Thyroid gland (tissue), 4 donors: Measurements from ENCODE around the gene SMYD4. TPM values are rescaled to one million over a fixed set of nuclear protein-coding genes. Genes with fewer than 3 reads are reported as not detected.
A peak's percentile ranks its signal among the peaks of the same experiment; 100 is the strongest.

Experiments used
- DNase-seq, 2 donors: peaks; one replicate each; pipeline ENCODE4 v3.0.0-alpha.2; 2019
- H3K27ac ChIP-seq, 3 donors: fragments of 200-600 bp; sonication (generic); 1 replicate in 2 of 3; 2 replicates in 1 of 3; pipeline ENCODE4 v1.5.1; 2016 to 2019; ENCODE audit warnings: mild to moderate bottlenecking in 1 of 3, moderate library complexity in 1 of 3
- H3K27me3 ChIP-seq: fragments of 200-600 bp; sonication (generic); one replicate; pipeline ENCODE4 v1.5.1; 2019
- H3K36me3 ChIP-seq, 2 donors: fragments of 200-600 bp; sonication (generic); one replicate each; pipeline ENCODE4 v1.5.1; 2016 to 2019
- H3K4me1 ChIP-seq, 2 donors: fragments of 200-600 bp; sonication (generic); one replicate each; pipeline ENCODE4 v1.5.1; 2017 to 2019
- H3K4me3 ChIP-seq, 3 donors: fragments of 200-600 bp; sonication (generic); replicated peaks in 1 of 3; 1 replicate in 2 of 3; 2 replicates in 1 of 3; pipeline ENCODE4 v1.5.1; 2016; ENCODE audit warnings: mild to moderate bottlenecking in 1 of 3
- H3K9me3 ChIP-seq: fragments of 200-600 bp; sonication (generic); one replicate; pipeline ENCODE4 v1.5.1; 2017
- CTCF ChIP-seq, 6 experiments: fragments of 200-600 bp in 3 of 6; fragments of 450-650 bp in 3 of 6; sonication (generic) in 3 of 6; IDR thresholded peaks; one replicate each; pipeline ENCODE4 v1.5.1; 2016 to 2019; ENCODE audit warnings: antibody characterized with exemption in 6 of 6, mild to moderate bottlenecking in 2 of 6, inconsistent platforms in 1 of 6, moderate library complexity in 1 of 6
- POLR2A ChIP-seq, 2 donors: fragments of 450-650 bp; IDR thresholded peaks; one replicate each; pipeline ENCODE4 v1.6.1; 2017; ENCODE audit warnings: antibody characterized with exemption in 2 of 2, mild to moderate bottlenecking in 2 of 2, moderate library complexity in 1 of 2
- WGBS, 2 donors: methylation state at CpG; one replicate each; pipeline ENCODE4 v1.1.5; 2017; 5-methylcytosine and 5-hydroxymethylcytosine counted together
- intact Hi-C: fragments of 100-400 bp; cut with DNase I; formaldehyde crosslinking; loops from one replicate; pipeline ENCODE4 v1.15.1; 2023
- total RNA-seq, 4 donors: library from RNA; depleted of rRNA; stranded (reverse); fragments of >200 nt; gene quantifications; one replicate each; pipeline ENCODE4 v1.2.3, GENCODE V29; 2016

Gene SMYD4
- total RNA-seq, 4 donors from 2014 or later, result 19.3 to 21.9 (median 20.4) TPM

GRCh38 chr17:1764284-1764683 is 65.4 kb downstream of the SMYD4 start:
- peak in 1 of 2 donors; percentile 44 for DNase-seq
- Histone ChIP-seq H3K4me3 (peak overlapping the region in 1 of 3 donors; percentile 13), H3K4me1 (peaks cover 0 to 17% of the 10 kb centered on the region in 2 donors), H3K27ac (peak overlapping the region; percentile 30 to 76 (median 75)), H3K27me3 (no peaks in the 10 kb centered on the region), H3K36me3 (no peaks in the 10 kb centered on the region), H3K9me3 (no peaks in the 10 kb centered on the region)
- no peak for TF ChIP-seq POLR2A (IDR thresholded peaks at IDR 0.05)
- no peak for TF ChIP-seq CTCF (IDR thresholded peaks at IDR 0.05)
- intact Hi-C loops, result no loop called here
- 46 to 59% methylated on average over 9 to 11 of the region's 11 CpGs for WGBS, 2 donors

GRCh38 chr17:1762901-1763898 is 66.5 kb downstream of the SMYD4 start:
- peak overlapping the region in 1 of 3 donors; percentile 23 for H3K4me3 ChIP-seq
- no peak for TF ChIP-seq POLR2A (IDR thresholded peaks at IDR 0.05)
- H3K4me1 ChIP-seq, result peaks cover 0 to 17% of the 10 kb centered on the region in 2 donors
- H3K36me3 ChIP-seq, result no peaks in the 10 kb centered on the region
- peak overlapping the region; percentile 59 to 76 (median 75) for H3K27ac ChIP-seq
- no peaks in the 10 kb centered on the region for H3K9me3 ChIP-seq
- 72 to 78% methylated on average over 16 to 17 of the region's 22 CpGs for WGBS, 2 donors
- no peaks in the 10 kb centered on the region for H3K27me3 ChIP-seq
- DNase-seq, result no peak
- intact Hi-C loops, result no loop called here

GRCh38 chr17:1762233-1762900 is 67.3 kb downstream of the SMYD4 start:
- TF ChIP-seq CTCF (IDR thresholded peaks at IDR 0.05) (no peak), POLR2A (IDR thresholded peaks at IDR 0.05) (no peak)
- intact Hi-C loops, result no loop called here
- 63 to 68% methylated on average over 18 to 21 of the region's 21 CpGs for WGBS, 2 donors
- Histone ChIP-seq H3K27me3 (no peaks in the 10 kb centered on the region), H3K4me3 (peak overlapping the region in 1 of 3 donors; percentile 23), H3K27ac (peak overlapping the region; percentile 59 to 76 (median 75)), H3K4me1 (peaks cover 0 to 17% of the 10 kb centered on the region in 2 donors), H3K36me3 (no peaks in the 10 kb centered on the region), H3K9me3 (no peaks in the 10 kb centered on the region)
- DNase-seq, result no peak

- H3K9me3 ChIP-seq, result no peaks in the 10 kb centered on the region
- WGBS, 2 donors, result 81 to 84% methylated on average over 5 of the region's 5 CpGs
- intact Hi-C loops, result no loop called here
- no peak overlapping the region for H3K4me3 ChIP-seq
- no peak for TF ChIP-seq CTCF (IDR thresholded peaks at IDR 0.05)
- TF ChIP-seq POLR2A (IDR thresholded peaks at IDR 0.05), result no peak
- no peaks in the 10 kb centered on the region for H3K36me3 ChIP-seq
- peaks cover 0 to 12% of the 10 kb centered on the region in 2 donors for H3K4me1 ChIP-seq
- no peak overlapping the region for H3K27ac ChIP-seq
- no peak for DNase-seq
- no peaks in the 10 kb centered on the region for H3K27me3 ChIP-seq
Measured at GRCh38 chr17:1759529-1759928, 70.2 kb downstream of the SMYD4 start.

GRCh38 chr17:1758807-1759206 is 70.9 kb downstream of the SMYD4 start:
- no peaks in the 10 kb centered on the region for H3K36me3 ChIP-seq
- H3K9me3 ChIP-seq, result no peaks in the 10 kb centered on the region
- no peak overlapping the region for H3K4me3 ChIP-seq
- DNase-seq, result no peak
- no peak for TF ChIP-seq POLR2A (IDR thresholded peaks at IDR 0.05)
- no peak for TF ChIP-seq CTCF (IDR thresholded peaks at IDR 0.05)
- peaks cover 0 to 9% of the 10 kb centered on the region in 2 donors for H3K4me1 ChIP-seq
- no peaks in the 10 kb centered on the region for H3K27me3 ChIP-seq
- H3K27ac ChIP-seq, result no peak overlapping the region
- intact Hi-C loops, result no loop called here
- 77 to 80% methylated on average over 15 of the region's 15 CpGs for WGBS, 2 donors
